NB4 (cell line): Measurements from ENCODE around the gene POLD4.

Experiments used
- DNase-seq: peaks from one replicate; pipeline ENCODE4 v3.0.0; 2010; ENCODE audit warnings: low read depth
- H3K4me3 ChIP-seq: one replicate; pipeline ENCODE4 v1.5.1; 2011; ENCODE audit warnings: mild to moderate bottlenecking, low read depth, low read length, moderate library complexity
- CTCF ChIP-seq: IDR thresholded peaks from one replicate; pipeline ENCODE4 v1.5.1; 2012; ENCODE audit warnings: low read depth, low read length
- MAX ChIP-seq: IDR thresholded peaks from 2 replicates; pipeline ENCODE4 v1.6.1; 2011; ENCODE audit warnings: low read depth, low read length
- MYC ChIP-seq: IDR thresholded peaks from 2 replicates; pipeline ENCODE4 v1.6.1; 2011; ENCODE audit warnings: low read depth, low read length
- POLR2A ChIP-seq: IDR thresholded peaks from 2 replicates; pipeline ENCODE4 v1.6.1; 2011; ENCODE audit warnings: mild to moderate bottlenecking; ENCODE audit not compliant: insufficient read length; ENCODE audit errors: extremely low read depth

POLD4 gene

DNA sequence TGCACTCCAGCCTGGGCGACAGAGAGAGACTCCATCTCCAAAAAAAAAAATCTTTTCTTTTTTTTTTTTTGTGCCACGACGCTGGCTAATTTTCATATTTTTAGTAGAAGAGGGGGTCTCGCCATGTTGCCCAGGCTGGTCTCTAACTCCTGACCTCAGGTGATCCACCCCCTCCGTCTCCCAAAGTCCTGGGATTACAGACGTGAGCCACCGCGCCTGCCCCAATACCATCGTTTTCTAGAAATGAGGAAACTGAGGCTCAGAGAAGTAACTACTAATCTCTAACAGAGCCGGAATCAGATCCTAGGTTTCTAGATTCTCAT, 36.5 kb downstream of the POLD4 start:
- TF ChIP-seq MAX, result no peak
- no peak for TF ChIP-seq CTCF
- no peak for TF ChIP-seq POLR2A
- no peak for TF ChIP-seq MYC
- no peak for DNase-seq
- peak overlapping the region; percentile 77 for H3K4me3 ChIP-seq

GRCh38 chr11:67315325-67315909, 37.9 kb downstream of the POLD4 start:
- no peak for DNase-seq
- TF ChIP-seq MAX (no peak), MYC (no peak), CTCF (no peak), POLR2A (no peak)
- no peak overlapping the region for H3K4me3 ChIP-seq

GRCh38 chr11:67314218-67314617, 39.1 kb downstream of the POLD4 start:
- no peak overlapping the region for H3K4me3 ChIP-seq
- DNase-seq, result no peak
- TF ChIP-seq POLR2A (no peak), MYC (no peak), MAX (no peak), CTCF (no peak)

GRCh38 chr11:67313125-67313890, 40.0 kb downstream of the POLD4 start:
- H3K4me3 ChIP-seq, result no peak overlapping the region
- TF ChIP-seq CTCF (no peak), MAX (no peak), MYC (no peak), POLR2A (no peak)
- no peak for DNase-seq

DNA sequence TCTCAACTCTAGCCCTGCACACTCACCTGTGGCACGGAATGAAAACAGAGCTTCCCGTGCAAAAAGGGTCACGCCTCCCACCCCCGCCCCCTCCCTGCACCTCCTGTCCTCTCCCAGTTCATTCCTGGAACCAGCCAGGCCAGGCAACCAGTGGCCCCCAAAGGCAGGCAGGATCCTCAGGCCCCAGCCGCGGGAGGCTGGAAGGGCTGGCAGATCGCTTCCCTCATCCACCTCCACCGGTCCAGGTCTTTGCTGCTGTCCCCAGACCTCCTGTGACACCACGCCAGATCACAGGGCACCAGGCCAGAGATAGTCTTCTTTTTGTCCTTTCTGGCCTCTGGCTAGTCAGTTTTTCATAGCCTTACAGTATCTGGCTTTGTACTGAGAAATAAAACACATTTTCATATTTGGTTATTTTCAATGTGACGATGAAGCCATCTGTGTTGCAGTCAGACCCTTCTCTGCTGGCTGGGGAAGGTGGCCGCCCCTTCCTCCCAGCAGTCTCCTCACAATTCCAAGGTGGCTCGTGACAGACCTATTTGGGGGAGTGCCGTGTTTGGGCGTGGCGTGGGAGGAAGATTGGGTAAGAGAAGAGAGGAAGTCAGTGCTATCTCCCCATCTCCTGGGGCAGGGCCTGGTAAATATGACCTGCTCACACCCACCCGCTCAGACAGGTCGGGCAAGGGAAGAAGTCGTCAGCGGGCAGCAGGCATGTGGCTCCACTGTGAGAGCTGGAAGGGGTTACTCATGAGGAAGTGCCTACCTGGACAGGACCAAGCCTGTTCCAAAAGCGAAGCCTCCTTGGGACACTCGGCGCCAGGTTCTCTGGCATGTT, 40.9 kb downstream of the POLD4 start:
- peak; percentile 82 for DNase-seq
- H3K4me3 ChIP-seq, result no peak overlapping the region
- TF ChIP-seq CTCF, result no peak
- peak; percentile 59; the same call in 1 of the 2 replicates for TF ChIP-seq MYC
- TF ChIP-seq POLR2A, result no peak
- TF ChIP-seq MAX, result peak; percentile 64; the same call in 1 of the 2 replicates
